GM21526 (cell line): ENCODE results near the gene RNF103.

ENCODE experiments used
- ATAC-seq: cut with Tn5 transposase; IDR thresholded peaks from one replicate; pipeline ENCODE4 v1.9.1; 2021; ENCODE audit warnings: moderate library complexity; ENCODE audit not compliant: unreplicated experiment, low FRiP score

RNF103 gene

DNA sequence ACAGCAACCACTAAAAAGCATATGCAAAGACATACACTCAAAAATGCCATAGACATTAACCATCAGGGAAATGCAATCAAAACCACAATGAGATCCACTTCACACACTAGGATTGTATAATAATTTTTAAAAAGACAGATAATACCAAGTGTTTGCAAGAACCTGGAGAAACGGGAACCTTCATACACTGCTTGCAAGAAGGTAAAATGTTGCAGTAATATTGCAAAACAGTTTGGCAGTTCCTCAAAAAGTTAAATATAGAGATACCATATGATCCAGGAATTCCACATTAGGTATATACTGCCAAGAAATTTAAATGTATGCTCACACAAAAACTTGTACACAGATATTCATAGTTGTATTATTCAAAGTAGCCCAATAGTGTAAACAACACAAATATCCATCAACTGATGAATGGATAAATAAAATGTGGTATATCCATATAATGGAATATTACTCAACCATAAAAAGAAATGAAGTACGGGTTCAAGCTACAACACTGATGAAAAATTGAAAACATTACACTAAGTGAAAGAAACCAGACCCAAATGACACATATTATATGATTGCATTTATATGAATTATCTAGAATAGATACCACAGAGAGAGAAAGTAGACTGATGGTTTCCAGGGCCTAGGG, 45.7 kb downstream of the RNF103 start:
- ATAC-seq: no peak

DNA sequence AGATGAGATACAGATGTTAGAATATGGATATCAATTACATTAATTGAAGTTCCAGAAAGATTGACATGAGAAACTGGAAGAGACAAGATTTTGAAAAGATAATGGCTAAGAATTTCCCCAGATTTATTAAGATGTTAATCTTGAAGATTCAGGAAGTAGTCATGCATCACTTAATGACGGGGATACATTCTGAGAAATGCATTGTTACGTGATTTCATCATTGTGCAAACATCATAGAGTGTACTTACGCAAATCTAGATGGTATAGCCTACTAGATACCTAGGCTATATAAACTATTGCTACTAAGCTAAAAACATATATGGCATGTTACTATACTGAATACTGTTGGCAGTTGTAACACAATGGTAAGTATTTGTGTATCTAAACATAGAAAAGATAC, 53.6 kb downstream of the RNF103 start:
- no peak for ATAC-seq

DNA sequence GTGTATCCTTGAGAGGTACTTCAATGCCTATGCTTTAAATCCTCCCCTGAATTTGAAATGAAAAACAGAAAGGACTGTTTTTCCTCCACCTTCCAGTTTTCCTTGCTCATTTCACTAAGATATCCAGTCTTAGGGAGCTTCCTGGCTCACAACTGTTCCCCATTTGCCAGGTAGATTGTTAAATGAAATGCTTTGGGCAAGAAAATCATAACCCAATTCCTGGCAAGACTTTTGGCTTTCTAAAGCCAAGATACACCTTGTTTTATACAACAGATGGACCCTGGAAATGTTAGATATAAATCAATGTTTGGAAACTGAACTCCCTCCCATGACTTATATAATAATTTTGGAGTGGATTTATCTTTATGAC, 56.9 kb downstream of the RNF103 start:
- no peak for ATAC-seq

DNA sequence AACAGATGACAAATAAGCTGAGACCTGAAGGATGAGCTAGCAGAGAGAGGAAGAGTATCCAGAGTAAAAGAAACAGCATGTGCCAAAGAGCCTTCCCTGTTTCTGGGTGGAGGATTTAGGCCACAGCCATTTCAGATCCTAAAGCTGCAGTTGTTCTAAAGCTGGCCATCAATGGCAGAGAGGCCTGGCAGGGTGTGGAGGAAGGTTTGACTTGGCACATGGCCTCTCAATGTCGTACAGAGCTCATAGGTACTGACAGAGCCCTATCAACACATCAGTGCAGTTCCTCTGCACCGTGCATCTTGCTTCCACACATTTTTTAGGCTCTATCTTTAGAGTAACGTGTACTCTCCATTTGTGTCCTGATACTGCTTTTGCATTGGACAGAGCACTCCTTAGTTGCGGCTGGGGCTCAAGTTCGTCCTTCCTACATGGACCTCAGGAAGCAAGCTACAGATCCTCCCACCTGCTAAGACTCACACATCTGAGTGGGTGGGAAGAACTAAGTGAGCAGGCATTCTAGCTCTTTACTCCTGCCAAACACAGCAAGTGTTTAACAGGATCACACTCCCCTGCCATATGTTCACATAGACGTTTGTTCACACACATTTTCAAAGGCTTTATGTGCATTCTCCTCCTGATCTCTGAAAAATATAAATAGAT, 57.4 kb downstream of the RNF103 start:
- ATAC-seq: no peak

DNA sequence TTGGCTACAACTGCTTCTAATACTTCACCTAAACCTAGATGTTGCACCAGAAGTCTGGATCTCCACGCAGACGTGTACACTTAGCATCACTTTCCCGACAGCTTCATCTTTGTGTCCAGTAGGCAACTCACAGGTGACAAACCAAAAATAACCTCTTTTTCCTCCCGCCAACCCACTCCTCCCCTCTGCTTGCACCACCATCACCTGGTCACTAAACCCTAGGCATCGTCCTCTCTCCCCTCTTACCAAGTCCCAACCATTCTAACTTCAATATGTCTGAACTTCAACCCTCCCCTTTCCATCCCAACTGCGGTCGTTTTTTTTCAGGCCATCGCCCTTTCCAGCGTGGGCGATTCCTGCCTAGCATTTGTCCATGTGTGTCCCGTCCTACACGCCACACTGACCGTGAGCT, 60.0 kb downstream of the RNF103 start:
- no peak for ATAC-seq

DNA sequence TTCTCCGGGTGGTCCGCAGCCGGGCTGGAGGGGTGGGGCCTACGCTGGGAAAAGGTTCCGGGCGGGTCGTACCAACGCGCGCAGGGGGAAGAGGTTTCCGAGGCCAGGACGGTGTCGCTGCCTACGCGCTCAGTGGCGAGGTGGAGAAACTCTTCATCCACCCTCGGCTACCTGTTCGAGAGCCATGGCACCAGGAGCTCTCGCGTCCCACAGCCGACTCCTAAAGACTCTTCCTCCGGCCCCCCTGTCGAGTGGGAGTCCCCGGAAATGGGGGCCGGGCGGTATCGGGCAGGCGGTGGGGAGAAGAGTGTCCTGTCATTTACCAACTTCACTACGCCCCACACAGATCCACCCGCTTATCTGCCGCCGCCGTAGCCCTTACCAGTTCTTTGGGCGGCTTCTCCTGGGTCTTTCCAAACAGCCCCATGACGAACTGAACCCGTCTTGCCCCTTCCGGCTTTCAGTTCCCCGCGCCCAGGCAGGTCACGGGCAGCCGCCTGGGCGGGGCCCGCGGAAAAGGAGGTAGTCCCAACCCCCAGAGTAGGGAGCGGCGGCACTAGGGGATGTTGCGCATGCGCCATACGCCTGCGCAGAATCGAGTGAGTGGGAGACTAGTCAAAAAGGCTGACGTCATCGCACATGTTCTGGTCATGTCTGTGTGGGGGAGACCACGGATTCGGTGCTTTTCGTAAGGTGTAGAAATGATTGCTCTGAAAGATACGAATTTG, 60.6 kb downstream of the RNF103 start, which contains the start of gene CHMP3:
Gene CHMP3, minus strand, starts transcription at position 522 of the 728 bp plus-strand sequence. Its CDS starts 95 bp downstream, at position 427.
- ATAC-seq: peak; percentile 87

DNA sequence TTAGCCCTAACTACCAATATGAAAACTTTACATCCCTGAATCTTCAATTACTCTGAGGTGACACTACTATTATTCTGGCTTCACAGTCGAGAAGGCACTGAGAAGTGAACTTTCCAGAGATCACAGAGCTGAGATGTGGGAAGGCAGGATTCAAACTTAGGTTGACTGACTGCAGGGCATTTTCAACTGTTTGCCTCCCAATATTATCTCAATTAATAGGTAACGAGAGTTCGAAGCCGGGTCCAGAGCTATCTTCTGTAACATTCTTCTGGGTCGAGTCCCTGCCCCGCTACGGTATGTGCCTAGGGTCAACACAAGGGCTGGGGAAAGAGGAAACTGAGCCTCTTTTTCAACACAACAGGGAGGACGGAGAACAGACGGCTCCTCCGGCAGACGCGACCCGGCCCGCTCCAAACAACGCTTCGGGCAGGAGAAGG, 61.2 kb downstream of the RNF103 start:
- ATAC-seq: no peak

DNA sequence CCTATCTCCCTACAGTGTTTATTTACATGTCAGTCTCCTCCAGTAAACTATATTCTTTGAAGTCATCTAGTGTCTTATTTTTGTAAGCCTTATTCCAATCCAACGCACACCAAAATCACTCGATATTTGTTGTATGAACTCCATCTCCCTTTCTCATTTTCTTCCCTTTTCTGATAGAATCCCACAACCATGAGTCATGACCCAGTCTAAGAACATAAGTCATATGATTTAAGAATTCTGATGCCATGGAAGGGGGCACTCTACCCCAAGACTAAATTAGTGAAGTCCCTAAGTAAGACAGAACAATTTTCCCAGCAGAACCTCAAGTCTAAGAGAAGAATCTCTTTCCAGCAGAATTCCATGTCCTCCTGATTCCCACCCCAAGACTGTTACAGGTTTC, 65.8 kb downstream of the RNF103 start:
- ATAC-seq: no peak

DNA sequence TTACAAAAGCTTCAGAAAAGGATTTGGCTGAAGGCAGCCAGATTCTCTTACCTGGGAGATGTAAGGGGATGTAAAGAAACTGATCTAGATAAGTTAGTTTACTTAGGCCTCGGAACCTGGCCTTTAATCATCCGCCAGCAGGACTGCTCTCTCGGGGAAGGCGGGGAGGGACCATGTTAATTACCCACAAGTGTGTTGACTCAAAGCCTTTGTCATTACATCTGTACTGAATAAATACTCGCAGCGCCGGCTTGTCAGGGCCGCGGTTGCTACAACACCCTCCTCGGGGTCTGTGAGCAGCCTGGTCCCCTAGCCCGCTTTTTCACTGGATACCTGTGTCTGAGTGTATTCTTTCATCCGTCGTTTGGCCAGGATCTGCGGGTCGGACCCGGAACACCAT, 67.2 kb downstream of the RNF103 start:
- no peak for ATAC-seq
